Measurements from ENCODE around the gene GAL3ST2.
"Not testable (repeated sequence)": the region's sequence is repeated elsewhere in the genome, so short reads cannot be mapped to it uniquely, and the experiment has no call there.

Gene GAL3ST2

GRCh38 chr2:241803387-241804325, 27.0 kb downstream of the GAL3ST2 start:
- TF ChIP-seq CTCF (conservative IDR thresholded peaks at IDR 0.05) (no peak), ZFX (IDR thresholded peaks at IDR 0.05) (no peak)
- H3K27ac ChIP-seq = no peak overlapping the region

DNA sequence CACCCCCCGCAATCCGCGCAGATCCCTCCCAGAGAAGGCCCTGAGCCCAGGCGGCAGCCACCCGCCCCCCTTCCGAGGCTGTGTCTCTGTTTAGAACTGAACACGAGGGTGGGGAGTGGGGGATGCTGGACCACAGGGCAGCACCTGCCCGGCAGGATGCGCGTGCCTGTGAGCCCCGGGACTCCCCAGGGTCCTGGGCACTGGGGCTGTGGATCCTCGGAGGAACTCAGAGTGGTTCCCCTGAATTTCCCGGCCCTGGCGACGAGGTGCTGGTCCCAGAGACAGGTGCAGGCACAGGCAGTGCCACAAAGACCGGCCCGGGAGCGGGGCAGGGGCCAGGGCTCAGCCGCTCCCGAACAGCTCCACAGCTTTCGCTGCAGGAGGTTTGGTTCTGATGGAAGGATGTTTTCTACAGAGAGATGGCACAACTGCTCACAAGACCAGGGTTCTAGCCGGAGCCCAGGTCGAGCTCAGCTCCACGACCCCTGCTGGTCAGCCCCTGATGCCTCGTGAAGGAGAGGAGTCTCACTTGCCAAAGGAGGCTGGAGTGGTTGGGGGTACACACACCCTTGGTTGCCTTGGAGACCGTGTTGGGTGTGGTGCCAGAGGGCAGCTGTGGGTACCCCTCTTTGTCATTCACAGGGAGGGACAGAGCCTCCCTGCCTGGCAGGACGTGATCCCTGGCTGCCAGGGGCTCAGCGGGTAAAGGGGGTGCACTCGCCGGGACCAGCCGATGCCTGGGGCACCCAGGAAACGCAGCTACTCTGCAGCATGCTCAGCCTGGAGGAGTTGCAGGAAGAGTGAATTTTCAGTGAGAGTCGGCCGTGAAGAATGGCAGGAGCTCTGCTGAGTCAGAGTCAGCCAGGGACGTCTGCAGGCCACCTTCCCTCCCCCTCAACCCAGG, 28.0 kb downstream of the GAL3ST2 start:
- TF ChIP-seq ZFX (IDR thresholded peaks at IDR 0.05) (no peak), CTCF (conservative IDR thresholded peaks at IDR 0.05) (no peak)
- H3K27ac ChIP-seq = no peak overlapping the region

- H3K27ac ChIP-seq = not testable (repeated sequence)
Observed at GRCh38 chr2:241806217-241806616, 29.6 kb downstream of the GAL3ST2 start.

- TF ChIP-seq ZFX (IDR thresholded peaks at IDR 0.05) (no peak), CTCF (conservative IDR thresholded peaks at IDR 0.05) (no peak)
- no peak overlapping the region for H3K27ac ChIP-seq
Observed at GRCh38 chr2:241808051-241808720, 31.6 kb downstream of the GAL3ST2 start.

DNA sequence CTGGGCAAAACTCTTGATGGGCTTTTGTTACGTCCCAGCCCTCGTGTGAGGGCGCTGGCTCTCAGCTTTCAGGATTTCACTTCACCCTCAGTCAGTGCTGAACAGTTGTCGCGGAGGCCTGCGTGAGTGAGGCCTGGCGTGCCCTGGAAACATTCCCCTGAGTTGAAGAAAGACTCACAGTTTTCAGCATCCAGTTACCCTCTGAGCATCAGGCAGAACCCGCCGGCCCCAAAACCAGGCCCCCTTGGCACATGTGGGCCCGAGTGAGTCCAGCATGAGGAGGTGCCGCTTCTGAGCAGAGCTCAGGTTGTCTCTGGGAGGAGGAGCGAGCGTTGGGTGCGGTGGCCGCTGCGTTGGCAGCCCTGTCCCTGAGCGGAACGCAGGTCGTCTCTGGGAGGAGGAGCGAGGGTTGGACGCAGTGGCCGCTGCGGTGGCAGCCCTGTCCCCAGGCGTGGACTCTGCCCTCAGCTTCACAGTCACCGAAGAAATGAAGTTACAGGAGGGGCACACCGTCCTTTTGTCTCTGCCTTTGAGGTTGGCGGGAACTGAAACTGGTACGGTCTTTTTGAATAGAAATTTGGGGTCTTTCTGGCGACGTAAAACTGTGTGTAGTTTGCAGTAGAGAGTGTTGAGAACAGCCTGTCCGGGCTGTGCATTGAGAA, 32.2 kb downstream of the GAL3ST2 start, which contains the start of gene NEU4:
NEU4 (plus strand) TSS at position 473 of the 662 bp plus-strand sequence. CDS start 5,292 bp downstream, outside the sequence.
- TF ChIP-seq ZFX (IDR thresholded peaks at IDR 0.05) (no peak), CTCF (conservative IDR thresholded peaks at IDR 0.05) (no peak)
- no peak within 1 kb of the TSS for H3K27ac ChIP-seq

DNA sequence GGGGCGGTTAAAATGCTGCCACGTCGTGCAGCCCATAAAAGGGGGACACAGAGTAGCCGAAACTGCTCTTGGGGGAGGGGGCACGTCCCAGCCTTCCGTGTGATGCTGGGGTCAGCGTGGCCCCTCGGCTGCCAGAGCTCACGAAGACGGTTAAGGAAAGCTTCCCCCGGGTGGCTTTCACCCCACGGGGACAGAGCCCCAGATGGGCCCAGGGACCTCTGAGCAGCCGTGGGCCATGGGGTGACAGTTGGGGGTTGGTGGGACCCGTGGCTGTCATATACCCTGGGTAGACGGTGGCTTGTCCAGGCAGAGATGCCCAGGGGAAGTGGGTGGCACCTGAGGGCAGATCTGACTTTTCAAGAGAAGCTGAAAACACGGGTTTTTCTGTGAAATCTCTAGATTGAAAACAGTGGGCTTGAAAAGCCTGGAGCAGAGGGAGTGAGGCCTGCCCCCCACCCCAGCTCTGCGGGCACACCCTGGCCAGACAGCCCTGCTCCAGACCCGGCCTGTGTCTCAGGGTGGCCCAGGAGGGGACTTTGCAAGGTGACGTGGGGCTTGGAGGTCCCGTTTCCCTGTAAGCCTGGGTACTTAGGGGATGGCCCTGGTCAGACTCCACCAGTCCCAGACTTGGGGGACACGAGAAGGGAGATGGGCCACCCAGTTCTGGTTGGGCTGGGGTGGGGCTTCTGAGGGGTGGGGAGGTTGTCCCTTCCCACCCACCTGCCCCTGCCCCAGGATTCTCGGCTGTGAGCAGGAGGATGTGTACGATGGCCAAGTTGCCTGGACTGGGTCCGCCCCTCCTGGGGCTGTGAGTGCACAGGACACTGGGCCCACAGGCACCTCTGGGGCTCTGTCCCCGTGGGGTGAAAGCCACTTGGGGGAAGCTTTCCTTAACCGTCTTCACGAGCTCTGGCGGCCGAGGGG, 33.0 kb downstream of the GAL3ST2 start:
- no peak for TF ChIP-seq CTCF (conservative IDR thresholded peaks at IDR 0.05)
- TF ChIP-seq ZFX (IDR thresholded peaks at IDR 0.05) = no peak
- H3K27ac ChIP-seq = no peak overlapping the region

Data from C4-2B (cell line).